Upper lobe of left lung (tissue), 6 donors: ENCODE results near the gene KCNJ5. TPM values are rescaled to one million over a fixed set of nuclear protein-coding genes. Genes with fewer than 3 reads are reported as not detected.
A peak's percentile ranks its signal among the peaks of the same experiment; 100 is the strongest.

Experiments
- ATAC-seq, 2 donors: fragments of 200-7000 bp; cut with Tn5 transposase; one replicate each; pipeline ENCODE4 v1.9.1; 2022; ENCODE audit warnings: mild to moderate bottlenecking in 2 of 2, moderate library complexity in 2 of 2; ENCODE audit not compliant: low FRiP score in 2 of 2
- DNase-seq, 2 donors: peaks; one replicate each; pipeline ENCODE4 v3.0.0-alpha.2; 2019 to 2020
- H3K27ac ChIP-seq, 4 donors: fragments of 200-600 bp; sonication (generic); one replicate each; pipeline ENCODE4 v1.5.1; 2016 to 2019
- H3K27me3 ChIP-seq, 4 donors: fragments of 200-600 bp; sonication (generic); one replicate each; pipeline ENCODE4 v1.5.1; 2017 to 2019
- H3K36me3 ChIP-seq, 4 donors: fragments of 200-600 bp; sonication (generic); one replicate each; pipeline ENCODE4 v1.5.1; 2016 to 2019
- H3K4me1 ChIP-seq, 4 donors: fragments of 200-600 bp; sonication (generic); one replicate each; pipeline ENCODE4 v1.5.1; 2018 to 2019
- H3K4me3 ChIP-seq, 4 donors: fragments of 200-600 bp; sonication (generic); one replicate each; pipeline ENCODE4 v1.5.1; 2017 to 2019; ENCODE audit warnings: mild to moderate bottlenecking in 2 of 4, moderate library complexity in 1 of 4
- H3K9me3 ChIP-seq, 4 donors: fragments of 200-600 bp; sonication (generic); one replicate each; pipeline ENCODE4 v1.5.1; 2018 to 2019
- CTCF ChIP-seq, 6 experiments: fragments of 450-650 bp in 4 of 6; fragments of 200-600 bp in 2 of 6; sonication (generic) in 2 of 6; IDR thresholded peaks; one replicate each; pipeline ENCODE4 v1.5.1; 2016 to 2019; ENCODE audit warnings: antibody characterized with exemption in 6 of 6
- EP300 ChIP-seq, 4 donors: sonication (generic); formaldehyde crosslinking; IDR thresholded peaks; one replicate each; pipeline ENCODE4 v1.5.1; 2017; ENCODE audit warnings: antibody characterized with exemption in 4 of 4, control low read depth in 2 of 4
- POLR2A ChIP-seq, 4 donors: fragments of 450-650 bp; IDR thresholded peaks; one replicate each; pipeline ENCODE4 v1.5.1; 2016 to 2017; ENCODE audit warnings: antibody characterized with exemption in 4 of 4, mild to moderate bottlenecking in 2 of 4
- POLR2AphosphoS5 ChIP-seq, 2 donors: sonication (generic); formaldehyde crosslinking; IDR thresholded peaks; one replicate each; pipeline ENCODE4 v1.5.1; 2017; ENCODE audit warnings: antibody characterized with exemption in 2 of 2
- WGBS, 2 donors: methylation state at CpG; one replicate each; pipeline ENCODE4 v1.1.5; 2017 to 2018; 5-methylcytosine and 5-hydroxymethylcytosine counted together
- total RNA-seq, 6 donors: library from RNA; depleted of rRNA in 4 of 6; stranded (reverse); fragments of >200 nt in 4 of 6; gene quantifications; one replicate each; pipeline versions ENCODE4 v1.1.0 to v1.2.1, GENCODE V29; 2016 to 2021
- donor health status: DM: no; HTN: no; CAD: no; lungs with moderate emphysema.
- donor health status: DM: no; HTN: yes; CAD: no; lungs with severe emphysema.

The KCNJ5 gene
- total RNA-seq, 6 donors from 2014 or later: 1.5 to 7.5 (median 4.9) TPM

- no peak overlapping the region for H3K4me3 ChIP-seq
- TF ChIP-seq EP300 (IDR thresholded peaks at IDR 0.05) (no peak), POLR2AphosphoS5 (IDR thresholded peaks at IDR 0.05) (no peak), CTCF (IDR thresholded peaks at IDR 0.05) (no peak), POLR2A (IDR thresholded peaks at IDR 0.05) (no peak)
- DNase-seq (no peak), ATAC-seq (peak in 1 of 2 donors; percentile 4)
- H3K27ac ChIP-seq: no peak overlapping the region
- H3K36me3 ChIP-seq: no peaks in the 10 kb centered on the region
- H3K27me3 ChIP-seq: no peaks in the 10 kb centered on the region
- H3K9me3 ChIP-seq: no peaks in the 10 kb centered on the region
- no peaks in the 10 kb centered on the region for H3K4me1 ChIP-seq
- WGBS, 2 donors: 89 to 95% methylated on average over 6 to 16 of the region's 18 CpGs
Observed at GRCh38 chr11:128914216-128915148, 23.3 kb downstream of the KCNJ5 start.

- DNase-seq: no peak
- no peaks in the 10 kb centered on the region for H3K9me3 ChIP-seq
- H3K4me3 ChIP-seq: no peak overlapping the region
- H3K27ac ChIP-seq: no peak overlapping the region
- 59 to 77% methylated on average over 6 of the region's 6 CpGs for whole genome bisulfite sequencing, 2 donors
- H3K36me3 ChIP-seq: no peaks in the 10 kb centered on the region
- no peaks in the 10 kb centered on the region for H3K4me1 ChIP-seq
- no peak for ATAC-seq
- TF ChIP-seq POLR2AphosphoS5 (IDR thresholded peaks at IDR 0.05): no peak
- TF ChIP-seq POLR2A (IDR thresholded peaks at IDR 0.05): no peak
- no peak for TF ChIP-seq CTCF (IDR thresholded peaks at IDR 0.05)
- no peak for TF ChIP-seq EP300 (IDR thresholded peaks at IDR 0.05)
- no peaks in the 10 kb centered on the region for H3K27me3 ChIP-seq
Observed at GRCh38 chr11:128915149-128915521, 24.0 kb downstream of the KCNJ5 start.

GRCh38 chr11:128916037-128916572 is 24.9 kb downstream of the KCNJ5 start:
- no peaks in the 10 kb centered on the region for H3K36me3 ChIP-seq
- ATAC-seq (no peak), DNase-seq (no peak)
- H3K27me3 ChIP-seq: no peaks in the 10 kb centered on the region
- TF ChIP-seq EP300 (IDR thresholded peaks at IDR 0.05): no peak
- no peak for TF ChIP-seq CTCF (IDR thresholded peaks at IDR 0.05)
- TF ChIP-seq POLR2AphosphoS5 (IDR thresholded peaks at IDR 0.05): no peak
- no peak for TF ChIP-seq POLR2A (IDR thresholded peaks at IDR 0.05)
- no peak overlapping the region for H3K4me3 ChIP-seq
- WGBS, 2 donors: 58 to 69% methylated on average over 3 of the region's 3 CpGs
- no peak overlapping the region for H3K27ac ChIP-seq
- no peaks in the 10 kb centered on the region for H3K9me3 ChIP-seq
- no peaks in the 10 kb centered on the region for H3K4me1 ChIP-seq

- TF ChIP-seq CTCF (IDR thresholded peaks at IDR 0.05): no peak
- Histone ChIP-seq H3K4me1 (no peaks in the 10 kb centered on the region), H3K27ac (no peak overlapping the region), H3K27me3 (no peaks in the 10 kb centered on the region), H3K36me3 (no peaks in the 10 kb centered on the region), H3K4me3 (no peak overlapping the region), H3K9me3 (no peaks in the 10 kb centered on the region)
- WGBS, 2 donors: 74 to 82% methylated on average over 1 to 2 of the region's 2 CpGs
- no peak for ATAC-seq
- DNase-seq: no peak
Observed at GRCh38 chr11:128916681-128917080, 25.5 kb downstream of the KCNJ5 start.
